GM13976 (cell line): Measurements from ENCODE around the gene VARS1.

Source experiments
- DNase-seq: peaks from one replicate; pipeline ENCODE4 v3.0.0; 2012; ENCODE audit warnings: low spot score
- in situ Hi-C: fragments of 300-500 bp; cut with MboI; formaldehyde crosslinking; loops from one replicate; pipeline ENCODE4 v1.12.0; 2022; ENCODE audit warnings: low sequenced_read_pairs, mixed read lengths, inconsistent platforms; ENCODE audit not compliant: unreplicated experiment
- TF ChIP-seq, protein P1 (sequence below): IDR thresholded peaks from 2 replicates; pipeline ENCODE4 v1.5.1; 2012; ENCODE audit warnings: borderline replicate concordance, mild to moderate bottlenecking; ENCODE audit not compliant: insufficient read depth; ENCODE audit errors: extremely low read depth, missing control alignments, control extremely low read depth

VARS1 gene

DNA sequence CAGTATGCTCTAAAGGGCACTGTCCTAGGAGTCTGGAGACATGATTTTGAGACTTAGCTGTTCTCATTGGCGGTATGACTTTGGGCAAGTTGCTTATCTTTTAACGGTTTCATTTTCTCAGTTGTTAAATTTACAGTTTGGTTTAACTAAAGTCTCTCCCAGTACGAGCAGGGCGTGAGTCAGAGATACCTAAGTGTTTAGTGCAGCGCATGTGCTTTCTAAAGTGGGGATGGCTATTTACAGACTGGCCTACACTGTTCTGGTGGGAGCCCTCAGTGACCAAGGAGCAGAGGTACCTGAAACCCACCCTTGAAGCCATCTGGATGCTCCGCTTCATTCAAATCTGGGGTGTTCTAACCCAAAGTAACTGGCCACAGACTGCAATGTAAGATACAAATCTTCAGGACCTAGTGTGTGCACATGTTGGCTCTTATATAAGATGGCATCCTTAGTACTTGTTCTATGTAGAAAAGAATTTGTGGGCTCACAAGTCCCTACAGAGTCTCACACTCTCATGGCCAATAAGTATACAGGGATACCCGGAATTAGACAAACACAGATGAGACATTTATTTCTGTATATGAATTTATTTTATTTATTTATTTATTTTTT lies 45.0 kb downstream of the VARS1 start:
- TF ChIP-seq, protein P1, sequence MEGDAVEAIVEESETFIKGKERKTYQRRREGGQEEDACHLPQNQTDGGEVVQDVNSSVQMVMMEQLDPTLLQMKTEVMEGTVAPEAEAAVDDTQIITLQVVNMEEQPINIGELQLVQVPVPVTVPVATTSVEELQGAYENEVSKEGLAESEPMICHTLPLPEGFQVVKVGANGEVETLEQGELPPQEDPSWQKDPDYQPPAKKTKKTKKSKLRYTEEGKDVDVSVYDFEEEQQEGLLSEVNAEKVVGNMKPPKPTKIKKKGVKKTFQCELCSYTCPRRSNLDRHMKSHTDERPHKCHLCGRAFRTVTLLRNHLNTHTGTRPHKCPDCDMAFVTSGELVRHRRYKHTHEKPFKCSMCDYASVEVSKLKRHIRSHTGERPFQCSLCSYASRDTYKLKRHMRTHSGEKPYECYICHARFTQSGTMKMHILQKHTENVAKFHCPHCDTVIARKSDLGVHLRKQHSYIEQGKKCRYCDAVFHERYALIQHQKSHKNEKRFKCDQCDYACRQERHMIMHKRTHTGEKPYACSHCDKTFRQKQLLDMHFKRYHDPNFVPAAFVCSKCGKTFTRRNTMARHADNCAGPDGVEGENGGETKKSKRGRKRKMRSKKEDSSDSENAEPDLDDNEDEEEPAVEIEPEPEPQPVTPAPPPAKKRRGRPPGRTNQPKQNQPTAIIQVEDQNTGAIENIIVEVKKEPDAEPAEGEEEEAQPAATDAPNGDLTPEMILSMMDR: no peak
- in situ Hi-C loops: no loop called here
- DNase-seq: no peak

DNA sequence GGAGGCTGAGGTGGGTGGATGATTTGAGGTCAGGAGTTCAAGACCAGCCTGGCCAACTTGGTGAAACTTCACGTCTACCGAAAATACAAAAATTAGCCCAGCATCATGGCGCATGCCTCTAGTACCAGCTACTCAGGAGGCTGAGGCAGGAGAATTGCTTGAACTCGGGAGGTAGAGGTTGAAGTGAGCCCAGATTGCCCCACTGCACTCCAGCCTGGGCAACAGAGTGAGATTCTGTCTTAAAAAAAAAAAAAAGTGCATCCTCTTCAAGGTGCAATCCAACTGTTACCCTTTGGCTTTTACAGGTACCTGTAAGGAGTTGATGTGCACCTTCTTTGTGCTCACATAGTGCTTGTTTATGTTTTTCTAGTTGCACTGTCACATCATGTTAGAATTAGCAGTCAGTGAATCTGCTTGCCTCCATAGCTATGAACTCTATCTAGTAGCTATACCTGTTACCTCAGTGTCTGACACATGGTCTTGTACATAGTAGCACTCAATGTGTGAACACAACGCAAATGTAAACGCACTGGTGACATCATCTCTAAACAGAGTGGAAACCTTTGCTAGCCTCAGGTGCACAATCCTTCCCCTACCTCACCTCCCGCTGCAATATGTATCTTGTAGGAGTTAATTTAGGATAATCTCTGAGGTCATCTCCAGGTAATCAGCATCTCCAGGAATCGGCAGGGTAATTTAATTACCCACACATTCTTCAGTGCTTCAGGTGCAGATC lies 46.1 kb downstream of the VARS1 start:
- DNase-seq: no peak
- in situ Hi-C loops: no loop called here
- TF ChIP-seq, protein P1: no peak
